Measurements from ENCODE around the gene HCFC1R1. TPM values are rescaled to one million over a fixed set of nuclear protein-coding genes. Genes with fewer than 3 reads are reported as not detected.

The HCFC1R1 gene
- total RNA-seq, 3 donors from 2014 or later (not counting 1 experiment from before 2014, with no cell fraction given): 15.4 to 21.8 (median 16.0) TPM

DNA sequence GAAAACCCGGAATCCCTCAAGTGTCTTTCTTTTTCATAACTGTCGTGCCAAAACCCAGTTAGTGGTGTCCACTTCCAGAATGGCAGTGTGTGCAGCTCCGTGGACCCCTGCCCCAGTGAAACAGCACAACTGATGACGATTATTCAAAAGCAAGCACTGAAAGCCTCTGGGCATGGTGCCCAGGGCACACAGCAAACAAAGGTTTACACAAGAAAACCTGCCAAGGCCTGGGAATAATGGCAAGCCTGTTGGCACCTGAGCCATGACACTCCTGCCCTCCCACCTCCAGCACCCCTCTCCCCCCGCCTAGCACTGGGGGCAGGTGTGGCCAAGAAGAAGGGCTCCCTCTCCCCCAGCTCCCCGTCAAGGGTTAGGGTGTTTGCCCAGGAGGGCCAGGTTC lies 46.3 kb downstream of the HCFC1R1 start:
- ATAC-seq (no peak), DNase-seq (no peak)
- intact Hi-C loops (cut with micrococcal nuclease): no loop called here
- Mint-ChIP-seq H3K27ac (no peak overlapping the region), H3K9me3 (no peaks in the 10 kb centered on the region), H3K27me3 (ENCODE audit: low read depth in 2 of 2) (no peaks in the 10 kb centered on the region), H3K4me3 (no peak overlapping the region), H3K4me1 (peaks cover 0 to 11% of the 10 kb centered on the region in 2 donors), H3K36me3 (no peaks in the 10 kb centered on the region)
- 94% methylated on average over 5 of the region's 6 CpGs for WGBS (ENCODE audit: insufficient coverage)
- Histone ChIP-seq H3K36me3 (ENCODE audit: control insufficient read depth, insufficient read depth, low read length) (no peaks in the 10 kb centered on the region), H3K4me3 (ENCODE audit: low read length) (no peak overlapping the region), H3K9me3 (ENCODE audit: control insufficient read depth, insufficient read depth, low read length) (no peaks in the 10 kb centered on the region), H3K27me3 (ENCODE audit: control insufficient read depth, insufficient read depth, low read length) (no peaks in the 10 kb centered on the region), H3K27ac (ENCODE audit: low read length) (no peak overlapping the region), H3K4me1 (ENCODE audit: control insufficient read depth, insufficient read depth, low read length) (peaks cover 15% of the 10 kb centered on the region)
- TF ChIP-seq, protein P1, sequence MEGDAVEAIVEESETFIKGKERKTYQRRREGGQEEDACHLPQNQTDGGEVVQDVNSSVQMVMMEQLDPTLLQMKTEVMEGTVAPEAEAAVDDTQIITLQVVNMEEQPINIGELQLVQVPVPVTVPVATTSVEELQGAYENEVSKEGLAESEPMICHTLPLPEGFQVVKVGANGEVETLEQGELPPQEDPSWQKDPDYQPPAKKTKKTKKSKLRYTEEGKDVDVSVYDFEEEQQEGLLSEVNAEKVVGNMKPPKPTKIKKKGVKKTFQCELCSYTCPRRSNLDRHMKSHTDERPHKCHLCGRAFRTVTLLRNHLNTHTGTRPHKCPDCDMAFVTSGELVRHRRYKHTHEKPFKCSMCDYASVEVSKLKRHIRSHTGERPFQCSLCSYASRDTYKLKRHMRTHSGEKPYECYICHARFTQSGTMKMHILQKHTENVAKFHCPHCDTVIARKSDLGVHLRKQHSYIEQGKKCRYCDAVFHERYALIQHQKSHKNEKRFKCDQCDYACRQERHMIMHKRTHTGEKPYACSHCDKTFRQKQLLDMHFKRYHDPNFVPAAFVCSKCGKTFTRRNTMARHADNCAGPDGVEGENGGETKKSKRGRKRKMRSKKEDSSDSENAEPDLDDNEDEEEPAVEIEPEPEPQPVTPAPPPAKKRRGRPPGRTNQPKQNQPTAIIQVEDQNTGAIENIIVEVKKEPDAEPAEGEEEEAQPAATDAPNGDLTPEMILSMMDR (IDR thresholded peaks at IDR 0.05): no peak

GRCh38 chr16:2976673-2977072 lies 47.1 kb downstream of the HCFC1R1 start:
- no peaks in the 10 kb centered on the region for H3K27me3 ChIP-seq (ENCODE audit: control insufficient read depth, insufficient read depth, low read length)
- Mint-ChIP-seq H3K27me3 (ENCODE audit: low read depth in 2 of 2) (no peaks in the 10 kb centered on the region), H3K36me3 (no peaks in the 10 kb centered on the region), H3K4me1 (peaks cover 0 to 8% of the 10 kb centered on the region in 2 donors), H3K27ac (no peak overlapping the region), H3K9me3 (no peaks in the 10 kb centered on the region), H3K4me3 (no peak overlapping the region)
- no peak overlapping the region for H3K4me3 ChIP-seq (ENCODE audit: low read length)
- peaks cover 15% of the 10 kb centered on the region for H3K4me1 ChIP-seq (ENCODE audit: control insufficient read depth, insufficient read depth, low read length)
- DNase-seq: no peak
- intact Hi-C loops (cut with micrococcal nuclease): no loop called here
- no peaks in the 10 kb centered on the region for H3K36me3 ChIP-seq (ENCODE audit: control insufficient read depth, insufficient read depth, low read length)
- no peaks in the 10 kb centered on the region for H3K9me3 ChIP-seq (ENCODE audit: control insufficient read depth, insufficient read depth, low read length)
- no peak for ATAC-seq
- H3K27ac ChIP-seq (ENCODE audit: low read length): no peak overlapping the region
- WGBS (ENCODE audit: insufficient coverage): 93% methylated on average over 15 of the region's 15 CpGs
- TF ChIP-seq, protein P1 (IDR thresholded peaks at IDR 0.05): no peak

DNA sequence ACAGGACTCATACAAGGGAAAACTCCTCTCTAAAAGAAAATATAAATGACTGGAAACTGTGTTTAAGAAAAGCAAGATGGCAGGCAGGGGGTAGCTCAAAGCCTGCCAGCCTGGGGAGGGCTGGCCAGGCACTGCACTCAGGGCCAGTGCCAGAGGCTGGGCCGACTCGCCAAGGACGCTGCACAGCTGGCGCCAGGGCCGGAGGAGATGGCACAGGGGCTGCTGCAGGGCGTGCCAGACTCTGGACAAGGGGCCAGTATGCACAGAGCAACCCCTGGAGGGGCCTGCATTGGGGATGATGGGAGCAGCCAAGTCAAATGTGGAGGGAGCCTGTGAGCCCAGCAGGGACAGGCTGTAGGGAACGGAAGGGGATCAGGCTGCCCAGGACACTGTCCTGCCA lies 47.5 kb downstream of the HCFC1R1 start:
- Histone ChIP-seq H3K4me3 (ENCODE audit: low read length) (no peak overlapping the region), H3K36me3 (ENCODE audit: control insufficient read depth, insufficient read depth, low read length) (no peaks in the 10 kb centered on the region), H3K9me3 (ENCODE audit: control insufficient read depth, insufficient read depth, low read length) (no peaks in the 10 kb centered on the region), H3K27ac (ENCODE audit: low read length) (no peak overlapping the region), H3K27me3 (ENCODE audit: control insufficient read depth, insufficient read depth, low read length) (no peaks in the 10 kb centered on the region), H3K4me1 (ENCODE audit: control insufficient read depth, insufficient read depth, low read length) (peaks cover 12% of the 10 kb centered on the region)
- Mint-ChIP-seq H3K9me3 (no peaks in the 10 kb centered on the region), H3K27ac (no peak overlapping the region), H3K4me3 (no peak overlapping the region), H3K36me3 (no peaks in the 10 kb centered on the region), H3K4me1 (peaks cover 0 to 7% of the 10 kb centered on the region in 2 donors), H3K27me3 (ENCODE audit: low read depth in 2 of 2) (no peaks in the 10 kb centered on the region)
- intact Hi-C loops (cut with micrococcal nuclease): no loop called here
- WGBS (ENCODE audit: insufficient coverage): 97% methylated on average over 7 of the region's 7 CpGs
- TF ChIP-seq, protein P1 (IDR thresholded peaks at IDR 0.05): no peak
- ATAC-seq (no peak), DNase-seq (no peak)

DNA sequence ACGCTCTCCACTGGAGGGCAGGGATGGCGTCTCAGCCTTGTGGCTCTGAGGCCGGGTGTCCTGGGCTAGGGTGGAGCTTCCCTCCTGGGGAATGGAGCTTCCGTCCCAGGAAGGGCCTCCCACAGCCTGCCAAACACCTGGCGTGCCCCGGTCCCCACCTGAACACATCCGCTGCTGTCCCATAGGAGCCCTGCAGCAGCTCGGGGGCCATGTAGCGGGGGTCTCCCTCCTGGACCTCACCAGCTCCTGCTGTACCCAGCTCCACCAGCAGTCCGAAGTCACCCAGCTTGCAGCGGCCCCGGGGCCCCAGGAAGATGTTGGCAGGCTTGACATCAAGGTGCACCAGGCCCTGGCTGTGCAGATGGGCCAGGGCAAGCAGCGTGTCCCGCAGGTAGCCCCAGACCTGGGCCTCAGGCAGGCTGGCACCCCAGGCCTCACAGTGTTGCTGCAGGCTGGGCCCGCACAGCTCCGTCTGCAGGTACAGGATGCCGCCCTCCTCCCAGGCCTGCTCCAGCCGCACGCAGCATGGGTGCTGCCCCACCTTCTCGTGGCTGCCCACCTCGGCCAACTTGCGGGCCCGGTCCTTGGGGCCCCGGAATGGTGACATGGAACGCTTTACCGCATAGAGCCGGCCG lies 48.5 kb downstream of the HCFC1R1 start:
- Histone ChIP-seq H3K4me1 (ENCODE audit: control insufficient read depth, insufficient read depth, low read length) (peaks cover 14% of the 10 kb centered on the region), H3K4me3 (ENCODE audit: low read length) (no peak overlapping the region), H3K27ac (ENCODE audit: low read length) (no peak overlapping the region), H3K36me3 (ENCODE audit: control insufficient read depth, insufficient read depth, low read length) (no peaks in the 10 kb centered on the region), H3K27me3 (ENCODE audit: control insufficient read depth, insufficient read depth, low read length) (no peaks in the 10 kb centered on the region), H3K9me3 (ENCODE audit: control insufficient read depth, insufficient read depth, low read length) (no peaks in the 10 kb centered on the region)
- H3K27me3 Mint-ChIP-seq (ENCODE audit: low read depth in 2 of 2): no peaks in the 10 kb centered on the region
- H3K4me1 Mint-ChIP-seq: peaks cover 0 to 4% of the 10 kb centered on the region in 2 donors
- TF ChIP-seq, protein P1 (IDR thresholded peaks at IDR 0.05): no peak
- H3K27ac Mint-ChIP-seq: no peak overlapping the region
- H3K4me3 Mint-ChIP-seq: no peak overlapping the region
- 98% methylated on average over 28 of the region's 28 CpGs for WGBS (ENCODE audit: insufficient coverage)
- no peak for DNase-seq
- no peak for ATAC-seq
- no peaks in the 10 kb centered on the region for H3K9me3 Mint-ChIP-seq
- intact Hi-C loops (cut with micrococcal nuclease): no loop called here
- H3K36me3 Mint-ChIP-seq: no peaks in the 10 kb centered on the region

Measured in natural killer cell (primary cell).